Activated naive CD8-positive, alpha-beta T cell (primary cell): ENCODE data around the gene NF2.
A peak's percentile ranks its signal among the peaks of the same experiment; 100 is the strongest.
"Not testable (repeated sequence)": the region's sequence is repeated elsewhere in the genome, so short reads cannot be mapped to it uniquely, and the experiment has no call there.

ENCODE experiments used
- H3K27ac Mint-ChIP-seq: one replicate; pipeline ENCODE4 v1.8.0; 2021; ENCODE audit warnings: mixed read lengths
- H3K27me3 Mint-ChIP-seq: one replicate; pipeline ENCODE4 v1.8.0; 2021; ENCODE audit warnings: mixed read lengths
- H3K36me3 Mint-ChIP-seq: one replicate; pipeline ENCODE4 v1.8.0; 2021; ENCODE audit warnings: mixed read lengths
- H3K4me1 Mint-ChIP-seq: one replicate; pipeline ENCODE4 v1.8.0; 2021; ENCODE audit warnings: low read depth, mixed read lengths
- H3K4me3 Mint-ChIP-seq: one replicate; pipeline ENCODE4 v1.8.0; 2021; ENCODE audit warnings: mild to moderate bottlenecking, mixed read lengths
- H3K9me3 Mint-ChIP-seq: one replicate; pipeline ENCODE4 v1.8.0; 2021; ENCODE audit warnings: low read depth, mixed read lengths

The NF2 gene

DNA sequence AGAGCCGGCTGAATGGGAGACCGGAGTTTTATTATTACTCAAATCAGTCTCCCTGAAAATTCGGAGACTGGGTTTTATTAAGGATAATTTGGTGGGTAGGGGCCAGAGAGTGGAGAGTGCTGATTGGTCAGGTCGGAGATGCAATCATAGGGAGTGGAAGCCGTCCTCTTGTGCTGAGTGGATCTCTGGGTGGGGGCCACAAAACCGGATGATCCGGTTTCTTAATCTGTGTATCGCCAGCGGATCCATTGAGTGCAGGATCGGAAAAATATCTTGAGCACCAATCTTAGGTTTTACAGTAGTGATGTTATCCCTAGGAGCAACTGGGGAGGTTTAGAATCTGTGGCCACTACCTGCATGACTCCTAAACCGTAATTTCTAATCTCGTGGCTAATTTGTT is 21.6 kb upstream of the NF2 start:
- H3K4me3 Mint-ChIP-seq, result peak overlapping the region; percentile 92
- peaks cover 15% of the 10 kb centered on the region for H3K4me1 Mint-ChIP-seq
- H3K36me3 Mint-ChIP-seq, result no peaks in the 10 kb centered on the region
- no peaks in the 10 kb centered on the region for H3K9me3 Mint-ChIP-seq
- H3K27ac Mint-ChIP-seq, result peak overlapping the region; percentile 46
- no peaks in the 10 kb centered on the region for H3K27me3 Mint-ChIP-seq

DNA sequence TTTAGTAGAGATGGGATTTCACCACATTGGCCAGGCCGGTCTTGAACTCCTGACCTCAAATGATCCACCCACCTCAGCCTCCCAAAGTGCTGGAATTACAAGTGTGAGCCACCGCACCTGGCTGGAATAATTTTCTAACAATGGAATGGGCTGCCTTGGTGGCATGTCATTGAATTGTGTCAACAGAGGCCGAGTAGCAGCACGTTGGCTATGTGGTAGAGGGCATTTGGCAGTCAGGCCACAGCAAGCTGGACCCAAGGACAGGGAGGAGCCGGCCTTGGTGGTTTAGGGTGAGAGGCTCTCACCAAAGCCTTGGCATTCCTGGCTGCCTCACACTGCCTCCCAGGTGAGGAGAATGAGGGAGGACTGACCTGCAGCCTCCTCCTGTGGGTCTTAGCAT is 18.5 kb upstream of the NF2 start:
- Mint-ChIP-seq H3K27ac (no peak overlapping the region), H3K4me1 (peaks cover 13% of the 10 kb centered on the region), H3K27me3 (no peaks in the 10 kb centered on the region), H3K9me3 (no peaks in the 10 kb centered on the region), H3K36me3 (no peaks in the 10 kb centered on the region), H3K4me3 (no peak overlapping the region)

DNA sequence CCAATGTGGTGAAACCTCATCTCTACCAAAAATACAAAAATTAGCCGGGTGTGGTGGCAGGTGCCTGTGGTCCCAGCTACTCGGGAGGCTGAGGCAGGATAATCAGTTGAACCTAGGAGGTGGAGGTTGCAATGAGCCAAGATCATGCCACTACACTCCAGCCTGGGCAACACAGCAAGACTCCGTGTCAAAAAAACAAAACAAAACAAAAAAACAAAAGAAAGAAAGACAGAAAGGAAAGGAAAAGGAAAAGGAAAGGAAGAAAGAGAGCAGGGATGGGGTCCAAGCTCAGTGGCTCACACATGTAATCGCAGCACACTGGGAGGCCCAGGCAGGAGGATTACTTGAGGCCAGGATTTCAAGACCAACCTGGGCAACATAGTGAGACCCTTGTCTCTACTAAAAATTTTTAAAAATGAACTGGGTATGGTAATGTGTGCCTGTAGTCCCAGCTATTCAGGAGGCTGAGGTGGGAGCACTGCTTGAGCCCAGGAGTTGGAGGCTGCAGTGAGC is 17.2 kb upstream of the NF2 start:
- H3K4me3 Mint-ChIP-seq, H3K9me3 Mint-ChIP-seq, H3K27ac Mint-ChIP-seq, H3K36me3 Mint-ChIP-seq, H3K27me3 Mint-ChIP-seq: not testable (repeated sequence)
- H3K4me1 Mint-ChIP-seq, result peaks cover 15% of the 10 kb centered on the region

DNA sequence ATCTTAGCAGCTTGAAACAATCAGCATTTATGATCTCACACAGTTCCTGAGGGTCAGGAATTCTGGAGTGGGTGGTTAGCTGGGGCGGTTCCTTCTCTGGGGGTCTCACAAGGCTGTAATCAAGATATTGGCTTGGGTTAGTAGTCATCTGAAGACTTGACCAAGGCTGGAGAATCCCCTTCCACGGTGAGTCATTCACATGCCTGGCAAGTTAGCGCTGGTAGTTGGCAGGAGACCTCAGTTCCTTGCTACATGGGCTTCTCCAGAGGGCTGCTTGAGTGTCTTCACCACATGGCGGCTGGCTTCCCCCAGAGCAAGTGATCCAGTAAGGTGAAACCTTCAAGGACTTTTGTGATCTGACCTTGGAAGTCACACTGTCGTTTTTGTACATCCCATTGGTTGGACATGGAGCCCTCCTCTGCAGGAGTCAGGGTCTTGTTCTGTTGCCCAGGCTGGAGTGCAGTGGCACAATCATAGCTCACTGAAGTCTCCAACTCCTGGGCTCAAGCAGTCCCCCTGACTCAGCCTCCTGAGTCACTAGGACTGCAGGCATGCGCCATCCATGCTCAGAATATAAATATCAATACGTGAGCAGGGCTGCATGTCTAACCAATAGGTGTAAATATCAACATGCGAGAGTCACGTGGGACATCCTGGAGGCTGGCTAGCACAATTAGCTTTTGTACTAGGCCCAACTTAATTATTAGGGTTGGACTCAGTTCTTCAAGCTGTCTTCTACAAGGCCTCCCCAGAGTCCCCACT is 15.3 kb upstream of the NF2 start:
- Mint-ChIP-seq H3K27me3 (no peaks in the 10 kb centered on the region), H3K36me3 (no peaks in the 10 kb centered on the region), H3K4me3 (no peak overlapping the region), H3K27ac (no peak overlapping the region), H3K9me3 (no peaks in the 10 kb centered on the region), H3K4me1 (peaks cover 9% of the 10 kb centered on the region)

DNA sequence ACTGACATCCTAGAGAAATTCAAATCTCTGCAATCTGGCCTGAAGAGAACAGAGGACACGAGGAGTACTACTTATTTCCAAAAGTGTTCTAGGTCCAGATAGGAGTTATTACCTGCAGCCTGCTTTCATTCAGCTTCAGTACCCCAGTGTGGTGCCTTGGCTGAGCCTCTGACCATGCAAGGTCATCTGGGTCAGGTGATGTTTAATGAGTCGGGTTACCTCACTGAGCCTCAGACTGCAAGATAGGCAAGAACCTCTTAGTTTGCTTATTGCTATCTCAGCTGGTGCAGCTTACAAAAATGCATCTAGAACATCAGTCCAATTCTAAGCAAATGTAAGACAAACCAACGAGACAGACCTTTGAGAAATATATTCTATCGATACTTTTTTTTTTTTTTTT is 9.5 kb upstream of the NF2 start:
- H3K27me3 Mint-ChIP-seq, result no peaks in the 10 kb centered on the region
- H3K9me3 Mint-ChIP-seq, result no peaks in the 10 kb centered on the region
- peaks cover 9% of the 10 kb centered on the region for H3K4me1 Mint-ChIP-seq
- no peaks in the 10 kb centered on the region for H3K36me3 Mint-ChIP-seq
- H3K4me3 Mint-ChIP-seq, result no peak overlapping the region
- no peak overlapping the region for H3K27ac Mint-ChIP-seq

DNA sequence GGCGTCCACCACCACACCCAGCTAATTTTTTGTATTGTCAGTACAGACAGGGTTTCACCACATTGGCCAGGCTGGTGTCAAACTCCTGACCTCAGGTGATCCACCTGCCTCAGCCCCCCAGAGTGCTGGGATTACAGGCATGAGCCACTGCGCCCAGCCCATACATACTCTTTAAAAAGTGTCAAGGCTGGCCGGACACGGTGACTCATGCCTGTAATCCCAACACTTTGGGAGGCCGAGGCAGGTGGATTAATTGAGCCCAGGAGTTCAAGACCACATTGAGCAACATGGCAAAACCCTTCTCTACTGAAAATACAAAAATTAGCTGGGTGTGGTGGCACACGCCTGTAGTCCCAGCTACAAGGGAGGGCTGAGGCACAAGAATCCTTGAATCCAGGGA is 9.0 kb upstream of the NF2 start:
- H3K4me3 Mint-ChIP-seq, H3K27ac Mint-ChIP-seq, H3K27me3 Mint-ChIP-seq, H3K36me3 Mint-ChIP-seq, H3K4me1 Mint-ChIP-seq, H3K9me3 Mint-ChIP-seq: not testable (repeated sequence)

DNA sequence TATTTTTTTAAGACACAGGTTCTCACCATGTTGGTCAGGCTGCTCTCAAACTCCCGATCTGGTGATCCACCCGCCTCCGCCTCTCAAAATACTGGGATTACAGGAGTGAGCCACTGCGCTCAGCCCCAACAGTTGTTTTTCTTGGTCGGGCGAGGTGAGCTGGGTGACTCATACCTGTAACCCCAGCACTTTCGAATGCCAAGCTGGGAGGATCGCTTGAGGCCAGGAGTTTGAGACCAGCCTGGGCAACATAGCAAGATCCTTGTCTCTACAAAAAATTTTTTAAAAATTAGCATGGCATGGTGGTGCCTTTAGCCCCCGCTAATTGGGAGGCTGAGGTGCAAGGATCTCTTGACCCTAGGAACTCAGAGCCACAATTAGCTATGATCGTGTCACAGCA is 7.0 kb upstream of the NF2 start:
- no peak overlapping the region for H3K4me3 Mint-ChIP-seq
- no peaks in the 10 kb centered on the region for H3K36me3 Mint-ChIP-seq
- H3K4me1 Mint-ChIP-seq, result no peaks in the 10 kb centered on the region
- H3K27ac Mint-ChIP-seq, result no peak overlapping the region
- no peaks in the 10 kb centered on the region for H3K27me3 Mint-ChIP-seq
- no peaks in the 10 kb centered on the region for H3K9me3 Mint-ChIP-seq

DNA sequence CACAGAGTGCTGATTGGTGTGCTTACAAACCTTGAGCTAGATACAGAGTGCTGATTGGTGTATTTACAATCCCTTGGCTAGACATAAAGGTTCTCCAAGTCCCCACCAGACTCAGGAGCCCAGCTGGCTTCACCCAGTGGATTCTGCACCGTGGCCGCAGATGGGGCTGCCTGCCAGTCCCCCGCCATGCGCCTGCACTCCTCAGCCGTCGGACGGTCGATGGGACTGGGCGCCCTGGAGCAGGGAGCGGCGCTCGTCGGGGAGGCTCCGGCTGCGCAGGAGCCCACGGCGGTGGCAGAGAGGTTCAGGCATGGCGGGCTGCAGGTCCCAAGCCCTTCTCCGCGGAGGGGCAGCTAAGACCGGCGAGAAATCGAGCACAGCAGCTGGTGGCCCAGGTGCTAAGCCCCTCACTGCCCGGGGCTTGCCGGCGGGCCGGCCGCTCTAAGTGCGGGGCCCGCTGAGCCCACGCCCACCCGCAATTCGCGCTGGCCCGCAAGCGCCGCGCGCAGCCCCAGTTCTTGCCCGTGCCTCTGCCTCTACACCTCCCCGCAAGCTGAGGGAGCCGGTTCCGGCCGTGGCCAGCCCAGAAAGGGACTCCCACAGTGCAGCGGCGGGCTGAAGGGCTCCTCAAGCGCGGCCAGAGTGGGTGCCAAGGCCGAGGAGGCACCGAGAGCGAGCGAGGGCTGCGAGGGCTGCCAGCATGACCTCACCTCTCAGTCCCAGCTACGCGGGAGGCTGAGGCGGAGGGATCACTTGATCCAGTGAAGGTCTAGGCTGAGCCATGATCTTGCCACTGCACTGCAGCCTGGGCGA is 5.4 kb upstream of the NF2 start:
- not testable (repeated sequence) for H3K27ac Mint-ChIP-seq, H3K27me3 Mint-ChIP-seq, H3K4me1 Mint-ChIP-seq, H3K9me3 Mint-ChIP-seq, H3K4me3 Mint-ChIP-seq, H3K36me3 Mint-ChIP-seq

DNA sequence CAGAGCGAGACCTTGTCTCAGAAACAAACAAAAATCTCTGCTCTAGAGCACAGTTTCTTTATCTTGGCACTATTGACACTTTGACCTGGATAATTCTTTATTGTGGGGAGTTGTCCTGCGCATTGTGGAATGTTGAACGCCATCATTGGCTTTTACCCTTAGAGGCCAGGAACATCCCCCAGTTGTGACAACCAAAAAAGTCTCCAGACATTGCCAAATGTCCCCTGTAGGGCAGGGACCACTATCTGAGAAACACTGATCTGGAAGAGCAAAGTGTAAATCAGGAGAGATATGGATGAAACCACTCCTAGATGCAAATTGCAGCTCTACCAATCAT is 4.8 kb upstream of the NF2 start:
- Mint-ChIP-seq H3K27me3 (no peaks in the 10 kb centered on the region), H3K27ac (no peak overlapping the region), H3K4me3 (no peak overlapping the region), H3K9me3 (no peaks in the 10 kb centered on the region), H3K4me1 (peaks cover 2% of the 10 kb centered on the region), H3K36me3 (no peaks in the 10 kb centered on the region)

DNA sequence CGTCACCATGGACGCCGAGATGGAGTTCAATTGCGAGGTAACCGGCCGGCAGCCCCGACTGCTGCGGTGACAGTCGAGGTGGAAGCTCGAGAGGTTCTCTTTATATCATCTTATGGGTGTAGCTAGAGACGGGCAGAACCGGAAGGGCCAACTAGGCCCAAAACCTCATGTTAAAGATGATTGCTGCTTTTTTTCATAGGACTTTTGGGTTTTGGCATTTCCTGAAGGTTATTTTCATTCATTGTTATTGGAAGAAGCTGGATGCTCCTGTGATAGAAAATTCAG is 585 bp downstream of the NF2 start:
- Mint-ChIP-seq H3K4me3 (peak overlapping the region; percentile 95), H3K4me1 (peaks cover 30% of the 10 kb centered on the region), H3K36me3 (peaks cover 2% of the 10 kb centered on the region), H3K9me3 (no peaks in the 10 kb centered on the region), H3K27ac (peak overlapping the region; percentile 80), H3K27me3 (no peaks in the 10 kb centered on the region)

DNA sequence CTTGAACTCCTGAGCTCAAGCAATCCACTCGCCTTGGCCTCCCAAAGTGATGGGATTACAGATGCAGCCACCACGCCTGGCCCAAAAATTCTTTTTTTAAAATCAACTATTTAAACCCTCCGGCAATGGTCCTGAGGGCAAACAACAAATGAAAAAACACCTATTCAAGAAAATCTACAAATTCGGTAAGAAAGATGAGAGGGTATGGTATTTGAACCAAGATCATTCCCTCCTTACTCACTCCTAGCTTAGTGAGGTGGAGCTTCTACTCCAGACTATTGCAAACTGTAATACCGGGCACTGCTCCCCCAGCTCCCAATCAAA is 2.1 kb downstream of the NF2 start:
- Mint-ChIP-seq H3K4me1 (peaks cover 35% of the 10 kb centered on the region), H3K27ac (no peak overlapping the region), H3K9me3 (no peaks in the 10 kb centered on the region), H3K36me3 (peaks cover 2% of the 10 kb centered on the region), H3K4me3 (peak overlapping the region; percentile 32), H3K27me3 (no peaks in the 10 kb centered on the region)

DNA sequence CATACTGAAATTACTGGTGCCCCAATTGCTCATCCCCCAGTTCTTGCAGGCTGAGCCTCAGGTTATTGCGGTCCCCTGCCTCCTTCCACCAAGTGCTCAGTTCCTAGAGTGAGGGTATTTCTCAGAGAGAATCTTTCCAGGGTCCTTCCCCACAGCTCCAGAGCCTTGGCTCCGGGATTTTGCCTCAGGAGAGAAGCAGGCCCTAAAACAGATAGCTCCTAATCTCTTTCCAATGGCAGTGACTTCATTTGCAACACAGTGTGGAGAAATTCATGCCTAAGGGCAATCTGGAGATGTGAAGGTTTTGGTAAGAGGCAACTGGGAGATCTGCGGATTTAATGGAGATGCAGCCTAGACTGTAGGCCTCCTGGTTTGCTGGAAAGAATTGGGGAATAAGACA is 2.9 kb downstream of the NF2 start:
- no peak overlapping the region for H3K27ac Mint-ChIP-seq
- H3K36me3 Mint-ChIP-seq, result peaks cover 2% of the 10 kb centered on the region
- H3K9me3 Mint-ChIP-seq, result no peaks in the 10 kb centered on the region
- no peaks in the 10 kb centered on the region for H3K27me3 Mint-ChIP-seq
- peaks cover 35% of the 10 kb centered on the region for H3K4me1 Mint-ChIP-seq
- H3K4me3 Mint-ChIP-seq, result peak overlapping the region; percentile 32

DNA sequence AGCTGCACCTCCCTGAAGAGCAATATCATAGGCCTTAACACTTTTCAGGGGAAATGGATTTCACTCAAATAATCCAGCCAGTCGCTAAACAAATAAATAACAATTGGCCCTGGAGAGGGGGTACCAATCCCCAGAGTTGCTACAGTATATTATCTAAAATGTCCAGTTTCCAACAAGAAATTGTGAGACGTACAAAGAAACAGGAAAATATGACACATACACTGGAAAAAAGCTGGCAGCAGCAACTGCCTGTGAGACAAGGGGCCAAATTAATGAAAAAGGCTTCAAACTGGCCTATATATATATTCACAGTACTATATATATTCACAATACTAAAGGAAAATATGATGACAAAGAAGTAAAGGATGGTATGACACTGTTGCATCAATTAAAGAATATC is 4.0 kb downstream of the NF2 start:
- H3K27ac Mint-ChIP-seq, result no peak overlapping the region

DNA sequence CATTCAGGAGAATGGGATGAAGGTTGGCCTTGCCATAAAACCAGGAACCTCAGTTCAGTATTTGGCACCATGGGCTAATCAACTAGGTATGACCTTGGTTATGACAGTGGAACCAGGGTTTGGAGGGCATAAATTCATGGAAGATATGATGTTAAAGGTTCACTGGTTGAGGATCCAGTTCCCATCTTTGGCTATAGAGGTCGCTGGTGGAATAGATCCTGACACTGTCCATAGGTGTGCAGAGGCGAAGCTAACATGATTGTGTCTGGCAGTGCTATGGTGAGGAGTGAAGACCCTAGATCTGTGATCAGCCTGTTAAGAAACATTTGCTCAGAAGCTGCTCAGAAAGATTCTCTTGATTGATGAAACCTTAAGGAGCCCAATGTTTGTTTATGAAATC is 5.7 kb downstream of the NF2 start:
- Mint-ChIP-seq H3K4me3 (no peak overlapping the region), H3K9me3 (no peaks in the 10 kb centered on the region), H3K27ac (no peak overlapping the region)

More for the DNA sequence above, 4.0 kb downstream of the NF2 start:
- peaks cover 2% of the 10 kb centered on the region for H3K36me3 Mint-ChIP-seq
- no peaks in the 10 kb centered on the region for H3K9me3 Mint-ChIP-seq
- no peak overlapping the region for H3K4me3 Mint-ChIP-seq
- H3K27me3 Mint-ChIP-seq, result no peaks in the 10 kb centered on the region
- peaks cover 37% of the 10 kb centered on the region for H3K4me1 Mint-ChIP-seq

DNA sequence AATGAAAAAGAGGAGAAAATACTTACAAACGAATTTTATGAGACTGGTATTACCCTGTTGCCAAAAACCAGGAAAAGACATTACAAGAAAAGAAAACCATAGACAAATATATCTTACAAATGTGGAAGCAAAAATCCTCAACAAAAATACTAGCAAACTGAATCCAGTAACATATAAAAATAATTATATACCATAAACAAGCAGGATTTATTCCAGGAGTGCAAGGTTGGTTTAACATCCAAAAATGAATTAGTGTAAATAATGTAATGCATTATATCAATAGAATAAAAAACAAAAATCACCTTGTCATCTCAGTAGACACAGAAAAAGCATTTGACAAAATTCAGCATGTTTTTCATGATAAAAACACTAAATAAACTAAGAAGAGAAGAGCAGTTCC is 7.3 kb downstream of the NF2 start:
- no peak overlapping the region for H3K27ac Mint-ChIP-seq
- H3K4me1 Mint-ChIP-seq, result peaks cover 19% of the 10 kb centered on the region
- no peak overlapping the region for H3K4me3 Mint-ChIP-seq
- H3K9me3 Mint-ChIP-seq, result no peaks in the 10 kb centered on the region
- H3K36me3 Mint-ChIP-seq, result peaks cover 2% of the 10 kb centered on the region
- H3K27me3 Mint-ChIP-seq, result no peaks in the 10 kb centered on the region

More for the DNA sequence above, 5.7 kb downstream of the NF2 start:
- H3K4me1 Mint-ChIP-seq, result peaks cover 32% of the 10 kb centered on the region
- peaks cover 2% of the 10 kb centered on the region for H3K36me3 Mint-ChIP-seq
- H3K27me3 Mint-ChIP-seq, result no peaks in the 10 kb centered on the region
